MM.1S (cell line): ENCODE results near the gene HEPACAM2.

Experiments used
- EZH2 ChIP-seq: fragments of 300-600 bp; sonication (generic); optimal IDR thresholded peaks from 2 replicates; pipeline ENCODE3; 2017; ENCODE audit warnings: low read depth, mild to moderate bottlenecking, antibody characterized with exemption, low read length, mixed read lengths
- TF ChIP-seq, protein P1 (sequence below): fragments of 300-600 bp; sonication (generic); IDR thresholded peaks from 2 replicates; pipeline ENCODE4 v1.5.1; 2016; ENCODE audit warnings: antibody characterized with exemption, low read length, mixed read lengths

DNA sequence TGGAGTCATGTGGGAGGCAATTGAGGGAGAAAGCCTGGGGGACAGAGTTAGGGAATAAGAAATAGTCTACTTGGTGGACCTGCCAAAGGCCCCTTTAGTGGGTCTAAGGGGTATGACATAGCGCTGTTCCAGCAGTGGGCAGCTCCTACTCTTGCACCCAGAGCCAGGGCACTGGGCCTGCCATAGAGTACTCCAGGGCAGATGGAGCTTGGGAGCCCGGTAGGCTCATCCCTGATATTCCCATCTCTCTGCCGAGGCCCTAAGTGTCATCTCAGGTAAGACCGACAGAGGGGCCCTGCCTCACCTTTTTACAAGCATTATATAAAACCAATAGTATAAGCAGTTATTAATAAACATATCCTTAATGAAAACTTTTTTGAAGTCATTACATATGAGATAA, 87.7 kb downstream of the HEPACAM2 start:
- TF ChIP-seq, protein P1, sequence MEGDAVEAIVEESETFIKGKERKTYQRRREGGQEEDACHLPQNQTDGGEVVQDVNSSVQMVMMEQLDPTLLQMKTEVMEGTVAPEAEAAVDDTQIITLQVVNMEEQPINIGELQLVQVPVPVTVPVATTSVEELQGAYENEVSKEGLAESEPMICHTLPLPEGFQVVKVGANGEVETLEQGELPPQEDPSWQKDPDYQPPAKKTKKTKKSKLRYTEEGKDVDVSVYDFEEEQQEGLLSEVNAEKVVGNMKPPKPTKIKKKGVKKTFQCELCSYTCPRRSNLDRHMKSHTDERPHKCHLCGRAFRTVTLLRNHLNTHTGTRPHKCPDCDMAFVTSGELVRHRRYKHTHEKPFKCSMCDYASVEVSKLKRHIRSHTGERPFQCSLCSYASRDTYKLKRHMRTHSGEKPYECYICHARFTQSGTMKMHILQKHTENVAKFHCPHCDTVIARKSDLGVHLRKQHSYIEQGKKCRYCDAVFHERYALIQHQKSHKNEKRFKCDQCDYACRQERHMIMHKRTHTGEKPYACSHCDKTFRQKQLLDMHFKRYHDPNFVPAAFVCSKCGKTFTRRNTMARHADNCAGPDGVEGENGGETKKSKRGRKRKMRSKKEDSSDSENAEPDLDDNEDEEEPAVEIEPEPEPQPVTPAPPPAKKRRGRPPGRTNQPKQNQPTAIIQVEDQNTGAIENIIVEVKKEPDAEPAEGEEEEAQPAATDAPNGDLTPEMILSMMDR: no peak
- no peak for TF ChIP-seq EZH2
